IMR-90 (cell line): ENCODE results near the gene IFNGR1. TPM values are rescaled to one million over a fixed set of nuclear protein-coding genes. Genes with fewer than 3 reads are reported as not detected.

ENCODE experiments used
- ATAC-seq: fragments of 200-7000 bp; cut with Tn5 transposase; 2 replicates; pipeline ENCODE4 v1.9.1; 2020; ENCODE audit warnings: low read depth, mild to moderate bottlenecking, moderate library complexity
- BruUV-seq: library from RNA; stranded (reverse); fragments of 400-500 nt; replicated peaks from 2 replicates; lab custom pipeline; 2021; lab: Mats Ljungman, UMichigan
- CTCF ChIA-PET: fragments of 300-600 bp; formaldehyde crosslinking; extraction: SDS; loops from one replicate; lab custom pipeline; 2021; ENCODE audit warnings: antibody characterized with exemption; lab: Yijun Ruan, JAX
- POLR2A ChIA-PET: fragments of 300-600 bp; sonication (Branson Sonifier 250); formaldehyde crosslinking; loops from one replicate; lab custom pipeline; 2022; ENCODE audit warnings: antibody characterized with exemption; ENCODE audit not compliant: unreplicated experiment; lab: Charles Lee
- DNase-seq: peaks from one replicate; pipeline ENCODE4 v3.0.0; 2013
- H2AFZ ChIP-seq: replicated peaks from 2 replicates; pipeline ENCODE3; 2013; ENCODE audit warnings: low read length, mild to moderate bottlenecking; ENCODE audit not compliant: poor library complexity
- H2AK5ac ChIP-seq: 2 replicates; pipeline ENCODE4 v1.6.1; 2013; ENCODE audit warnings: low read depth, low read length, inconsistent platforms
- H2AK9ac ChIP-seq: replicated peaks from 2 replicates; pipeline ENCODE3; 2013; ENCODE audit warnings: mild to moderate bottlenecking, low read depth, low read length, moderate library complexity; ENCODE audit not compliant: poor library complexity
- H2BK120ac ChIP-seq: 2 replicates; pipeline ENCODE4 v1.6.1; 2013; ENCODE audit warnings: low read depth, low read length, inconsistent platforms
- H2BK15ac ChIP-seq: 3 replicates; pipeline ENCODE4 v1.6.1; 2013; ENCODE audit warnings: low read depth, low read length, inconsistent platforms
- H2BK20ac ChIP-seq: 2 replicates; pipeline ENCODE4 v1.6.1; 2013; ENCODE audit warnings: low read depth, mild to moderate bottlenecking, inconsistent platforms, low read length, moderate library complexity
- H2BK5ac ChIP-seq: 2 replicates; pipeline ENCODE4 v1.6.1; 2013; ENCODE audit warnings: mild to moderate bottlenecking, low read depth, low read length, inconsistent platforms; ENCODE audit not compliant: poor library complexity, severe bottlenecking
- H3K14ac ChIP-seq: replicated peaks from 2 replicates; pipeline ENCODE4 v1.6.1; 2013; ENCODE audit warnings: low read depth, low read length, inconsistent platforms
- H3K18ac ChIP-seq: 2 replicates; pipeline ENCODE4 v1.6.1; 2013; ENCODE audit warnings: low read depth, low read length, control low read depth
- H3K23ac ChIP-seq: 2 replicates; pipeline ENCODE4 v1.6.1; 2013; ENCODE audit warnings: low read depth, low read length, inconsistent platforms
- H3K27ac ChIP-seq: 2 replicates; pipeline ENCODE4 v1.5.1; 2013; ENCODE audit warnings: mild to moderate bottlenecking, control low read depth, low read length; ENCODE audit not compliant: insufficient read depth
- H3K27me3 ChIP-seq: 2 replicates; pipeline ENCODE4 v1.6.1; 2013; ENCODE audit warnings: low read length; ENCODE audit not compliant: control insufficient read depth, insufficient read depth
- H3K36me3 ChIP-seq: 2 replicates; pipeline ENCODE4 v1.6.1; 2013; ENCODE audit warnings: low read length, mixed read lengths; ENCODE audit not compliant: control insufficient read depth, insufficient read depth
- H3K4ac ChIP-seq: 2 replicates; pipeline ENCODE4 v1.6.1; 2013; ENCODE audit warnings: low read depth, low read length, inconsistent platforms
- H3K4me1 ChIP-seq: 2 replicates; pipeline ENCODE4 v1.6.1; 2013; ENCODE audit warnings: low read length, mixed read lengths; ENCODE audit not compliant: control insufficient read depth, insufficient read depth
- H3K4me2 ChIP-seq: 2 replicates; pipeline ENCODE4 v1.6.1; 2013; ENCODE audit warnings: low read depth, mild to moderate bottlenecking, control low read depth, low read length, moderate library complexity
- H3K4me3 ChIP-seq: 2 replicates; pipeline ENCODE4 v1.5.1; 2013; ENCODE audit warnings: low read depth, mild to moderate bottlenecking, control low read depth, low read length, moderate library complexity; ENCODE audit not compliant: insufficient read depth
- H3K56ac ChIP-seq: 2 replicates; pipeline ENCODE4 v1.6.1; 2013; ENCODE audit warnings: low read length, inconsistent platforms; ENCODE audit not compliant: insufficient read depth; ENCODE audit errors: extremely low read depth
- H3K79me1 ChIP-seq, 2 experiments: 2 replicates each; pipeline ENCODE4 v1.6.1; 2013; ENCODE audit warnings: low read length in 2 of 2, inconsistent platforms in 1 of 2, low read depth in 1 of 2
- H3K9ac ChIP-seq: 2 replicates; pipeline ENCODE4 v1.6.1; 2013; ENCODE audit warnings: low read depth, low read length, control low read depth
- H3K9me1 ChIP-seq: 2 replicates; pipeline ENCODE4 v1.6.1; 2013; ENCODE audit warnings: low read length, inconsistent platforms; ENCODE audit not compliant: insufficient read depth
- H3K9me3 ChIP-seq: 2 replicates; pipeline ENCODE4 v1.6.1; 2013; ENCODE audit warnings: low read length; ENCODE audit not compliant: control insufficient read depth, insufficient read depth
- H4K20me1 ChIP-seq: 2 replicates; pipeline ENCODE4 v1.6.1; 2013; ENCODE audit warnings: low read length, inconsistent platforms; ENCODE audit not compliant: insufficient read depth
- H4K5ac ChIP-seq: 2 replicates; pipeline ENCODE4 v1.6.1; 2013; ENCODE audit warnings: mild to moderate bottlenecking, low read depth, low read length, control low read depth
- H4K8ac ChIP-seq, 2 experiments: 2 replicates each; pipeline ENCODE4 v1.6.1; 2013; ENCODE audit warnings: low read depth in 2 of 2, low read length in 2 of 2, control low read depth in 1 of 2, inconsistent platforms in 1 of 2
- H4K91ac ChIP-seq: 2 replicates; pipeline ENCODE4 v1.6.1; 2013; ENCODE audit warnings: low read depth, low read length, inconsistent platforms; ENCODE audit not compliant: insufficient read depth
- BHLHE40 ChIP-seq: fragments of 150-350 bp; IDR thresholded peaks from 2 replicates; pipeline ENCODE4 v1.6.1; 2016; ENCODE audit warnings: mild to moderate bottlenecking, low read depth, low read length
- CEBPB ChIP-seq: IDR thresholded peaks from 2 replicates; pipeline ENCODE4 v1.6.1; 2012; ENCODE audit warnings: low read depth, low read length, improper control_type of control experiment
- WGBS, 2 experiments: methylation state at CpG; one replicate each; pipeline versions ENCODE4 v1.1.5 to v1.1.7; 2013; ENCODE audit warnings: missing lambda C conversion rate in 2 of 2; ENCODE audit not compliant: insufficient read length in 1 of 2; ENCODE audit errors: extremely low coverage in 2 of 2; 5-methylcytosine and 5-hydroxymethylcytosine counted together
- dilution Hi-C: fragments of 300-500 bp; cut with HindIII; formaldehyde crosslinking; loops from one replicate; pipeline ENCODE4 v1.14.3; 2018; ENCODE audit warnings: low sequenced_read_pairs; ENCODE audit not compliant: unreplicated experiment
- in situ Hi-C: fragments of 300-500 bp; cut with MboI; formaldehyde crosslinking; loops from 3 replicates; pipeline ENCODE4 v1.14.3; 2019; ENCODE audit warnings: low sequenced_read_pairs, inconsistent platforms, mixed read lengths
- intact Hi-C: fragments of 100-400 bp; cut with micrococcal nuclease; formaldehyde crosslinking; loops from 2 replicates; pipeline ENCODE4 v1.10.0; 2022
- polyA plus RNA-seq, 3 experiments: library from polyadenylated mRNA; depleted of rRNA; stranded (reverse); fragments of >200 nt; gene quantifications; 2 replicates each; pipeline ENCODE4 v1.2.3, GENCODE V29; 2012; ENCODE audit warnings: low replicate concordance in 1 of 3
- total RNA-seq: library from RNA; depleted of rRNA; stranded (reverse); fragments of >200 nt; gene quantifications from 2 replicates; pipeline ENCODE4 v1.2.3, GENCODE V29; 2012

The IFNGR1 gene
- total and polyA plus RNA-seq, 2 of the 4 experiments (the other 2 are of a cell fraction): 19.1 to 25.6 TPM

DNA sequence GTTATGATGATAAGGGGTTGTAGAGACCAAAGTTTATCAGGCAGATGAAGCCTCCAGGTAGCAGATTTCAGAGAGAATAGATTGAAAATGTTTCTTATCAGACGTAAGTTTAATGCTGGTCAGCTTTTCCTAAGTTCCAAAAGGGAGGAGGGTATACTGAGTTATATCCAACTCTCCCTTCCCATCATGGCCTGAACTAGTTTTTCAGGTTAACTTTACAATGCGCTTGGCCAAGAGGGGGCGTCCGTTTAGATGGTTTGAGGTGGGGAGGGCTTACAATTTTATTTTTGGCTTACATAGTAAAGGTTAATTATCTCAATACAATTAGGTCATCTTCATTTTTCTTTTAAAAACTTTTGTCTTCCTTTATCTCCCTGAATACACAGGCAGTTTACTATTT lies 26.4 kb downstream of the IFNGR1 start:
- Histone ChIP-seq H3K79me1 (no peaks in the 10 kb centered on the region), H3K27me3 (no peaks in the 10 kb centered on the region), H2AK9ac (no peak overlapping the region), H2BK5ac (no peak overlapping the region), H2BK15ac (no peak overlapping the region), H3K9ac (no peak overlapping the region), H4K8ac (no peak overlapping the region), H4K91ac (no peak overlapping the region), H3K4me1 (no peaks in the 10 kb centered on the region), H3K18ac (no peak overlapping the region), H4K5ac (no peak overlapping the region), H3K27ac (no peak overlapping the region), H2BK120ac (no peak overlapping the region), H3K4me2 (no peak overlapping the region), H2AFZ (no peak overlapping the region), H3K4me3 (no peak overlapping the region), H3K36me3 (0 out of 2 replicates have a peak, but pooled peaks cover 1% of the 10 kb centered on the region), H3K9me1 (no peaks in the 10 kb centered on the region), H3K14ac (no peak overlapping the region), H3K23ac (no peak overlapping the region), H2AK5ac (no peak overlapping the region), H3K56ac (no peak overlapping the region), H4K20me1 (no peaks in the 10 kb centered on the region), H2BK20ac (no peak overlapping the region), H3K4ac (no peak overlapping the region), H3K9me3 (no peaks in the 10 kb centered on the region)
- in situ Hi-C loops (no loop called here), intact Hi-C loops (no loop called here), dilution Hi-C loops (no loop called here)
- BruUV-seq: no TSS peak
- TF ChIP-seq CEBPB (no peak), BHLHE40 (no peak)
- POLR2A ChIA-PET: no interaction called here
- WGBS, 2 experiments: no CpG with 5 or more reads among the region's 4 CpGs
- DNase-seq: no peak
- CTCF ChIA-PET: no interaction called here
- ATAC-seq: no peak
